Colonic mucosa (tissue), 4 donors: ENCODE results near the gene ARFGAP1. TPM values are rescaled to one million over a fixed set of nuclear protein-coding genes. Genes with fewer than 3 reads are reported as not detected.

Experiments
- DNase-seq: peaks from one replicate; pipeline ENCODE4 v3.0.0-alpha.2; 2020
- H3K27ac ChIP-seq: fragments of 200-600 bp; one replicate; pipeline ENCODE4 v1.8.0; 2021
- H3K27me3 ChIP-seq: fragments of 200-600 bp; one replicate; pipeline ENCODE4 v1.8.0; 2021
- H3K36me3 ChIP-seq: fragments of 200-600 bp; one replicate; pipeline ENCODE4 v1.8.0; 2021
- H3K4me1 ChIP-seq: fragments of 200-600 bp; one replicate; pipeline ENCODE4 v1.8.0; 2021; ENCODE audit warnings: mild to moderate bottlenecking
- H3K4me3 ChIP-seq: fragments of 200-600 bp; one replicate; pipeline ENCODE4 v1.8.0; 2021
- H3K9ac ChIP-seq, 2 donors: one replicate each; pipeline ENCODE4 v1.7.0; 2013; ENCODE audit warnings: control low read depth in 2 of 2, low read depth in 2 of 2, low read length in 2 of 2
- H3K9me3 ChIP-seq: fragments of 200-600 bp; one replicate; pipeline ENCODE4 v1.8.0; 2021
- CTCF ChIP-seq: fragments of 200-600 bp; IDR thresholded peaks from one replicate; pipeline ENCODE4 v1.8.0; 2022; ENCODE audit warnings: antibody characterized with exemption, mild to moderate bottlenecking
- intact Hi-C: fragments of 100-400 bp; cut with DNase I; formaldehyde crosslinking; loops from one replicate; pipeline ENCODE4 v1.14.1; 2022
- total RNA-seq, 2 donors: library from RNA; stranded (reverse); fragmentation: NEBNext Ultra II Directional in 1 of 2; extraction: Animal tissue kit (Norgen Biotek cat#: 25700) in 1 of 2; gene quantifications; one replicate each; pipeline ENCODE4 v1.2.1, GENCODE V29; 2021
- donor health status: healthy.
- donor health status: DM: no; HTN: no; CAD: no.
- donor health status: DM: no; HTN: no; CAD: no.

ARFGAP1 gene
- total RNA-seq, 2 donors from 2014 or later: 66.9 to 109 TPM

GRCh38 chr20:63238031-63238430 lies 34.6 kb upstream of the ARFGAP1 start:
- Histone ChIP-seq H3K27ac (no peak overlapping the region), H3K4me3 (no peak overlapping the region), H3K9ac (no peak overlapping the region), H3K27me3 (no peaks in the 10 kb centered on the region), H3K4me1 (no peaks in the 10 kb centered on the region), H3K9me3 (no peaks in the 10 kb centered on the region), H3K36me3 (no peaks in the 10 kb centered on the region)
- no peak for DNase-seq
- no peak for TF ChIP-seq CTCF
- intact Hi-C loops: no loop called here

DNA sequence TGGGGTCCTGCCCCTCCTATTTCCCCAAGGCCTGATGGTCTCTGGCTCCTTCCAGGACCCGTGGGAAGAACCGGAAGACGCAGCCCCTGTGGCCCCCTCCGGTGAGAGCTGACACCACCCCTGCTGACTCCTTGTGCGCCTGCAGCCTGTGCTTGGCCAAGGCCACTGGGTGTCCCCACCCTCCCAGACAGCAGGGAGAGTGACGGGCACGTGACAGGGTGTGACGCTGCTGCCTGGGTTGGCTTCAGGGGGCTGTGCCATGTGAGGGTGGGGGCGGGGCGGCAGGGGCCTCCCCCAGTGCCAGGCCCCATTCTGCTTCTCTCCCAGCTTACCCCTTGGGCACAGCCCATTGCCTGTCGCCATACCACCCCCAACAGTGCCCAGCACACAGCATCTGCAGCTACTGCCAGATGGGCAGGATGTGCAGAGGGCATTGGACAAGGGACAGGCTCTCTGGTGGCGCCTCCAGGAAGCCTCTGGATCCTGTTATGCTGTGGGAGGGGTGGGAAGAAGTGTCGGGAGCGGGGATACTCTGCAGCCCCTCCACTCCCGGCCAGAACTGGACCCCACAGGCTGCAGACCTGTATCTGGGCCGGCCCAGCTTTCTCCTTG lies 34.0 kb upstream of the ARFGAP1 start:
- no peak for DNase-seq

DNA sequence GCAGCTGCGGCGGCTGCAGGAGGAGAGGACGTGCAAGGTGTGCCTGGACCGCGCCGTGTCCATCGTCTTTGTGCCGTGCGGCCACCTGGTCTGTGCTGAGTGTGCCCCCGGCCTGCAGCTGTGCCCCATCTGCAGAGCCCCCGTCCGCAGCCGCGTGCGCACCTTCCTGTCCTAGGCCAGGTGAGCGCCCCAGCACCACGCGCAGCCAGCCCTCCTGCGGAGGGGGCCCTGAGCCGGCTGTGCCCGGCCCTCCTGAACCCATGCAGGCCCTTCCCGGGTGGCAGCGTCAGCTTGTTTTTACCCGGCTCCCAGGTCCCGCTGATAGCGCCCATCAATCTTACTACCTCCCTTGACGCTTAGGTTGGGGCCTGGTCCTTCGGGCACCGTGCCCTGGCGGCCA lies 33.2 kb upstream of the ARFGAP1 start:
- no peak overlapping the region for H3K9ac ChIP-seq
- TF ChIP-seq CTCF: no peak
- H3K27me3 ChIP-seq: no peaks in the 10 kb centered on the region
- no peaks in the 10 kb centered on the region for H3K9me3 ChIP-seq
- no peaks in the 10 kb centered on the region for H3K36me3 ChIP-seq
- intact Hi-C loops: no loop called here
- no peaks in the 10 kb centered on the region for H3K4me1 ChIP-seq
- no peak overlapping the region for H3K4me3 ChIP-seq
- no peak overlapping the region for H3K27ac ChIP-seq
- DNase-seq: no peak

More for the DNA sequence above, 34.0 kb upstream of the ARFGAP1 start:
- Histone ChIP-seq H3K4me1 (no peaks in the 10 kb centered on the region), H3K27ac (no peak overlapping the region), H3K27me3 (no peaks in the 10 kb centered on the region), H3K4me3 (no peak overlapping the region), H3K9ac (no peak overlapping the region), H3K9me3 (no peaks in the 10 kb centered on the region), H3K36me3 (no peaks in the 10 kb centered on the region)
- TF ChIP-seq CTCF: no peak
- intact Hi-C loops: no loop called here

DNA sequence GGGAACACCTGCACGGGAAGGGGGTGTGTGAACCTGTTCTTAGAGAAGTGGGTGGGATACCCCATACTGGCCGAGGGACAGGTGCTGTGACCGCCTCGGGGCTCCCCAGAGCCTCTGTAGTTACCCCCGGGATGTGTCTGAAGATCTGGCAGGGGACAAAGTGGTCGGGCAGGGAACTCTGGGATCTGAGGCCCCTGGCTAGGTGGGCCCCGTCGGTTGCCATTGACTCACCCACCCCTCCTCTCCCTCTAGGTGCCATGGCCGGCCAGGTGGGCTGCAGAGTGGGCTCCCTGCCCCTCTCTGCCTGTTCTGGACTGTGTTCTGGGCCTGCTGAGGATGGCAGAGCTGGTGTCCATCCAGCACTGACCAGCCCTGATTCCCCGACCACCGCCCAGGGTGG lies 32.6 kb upstream of the ARFGAP1 start:
- H3K36me3 ChIP-seq: no peaks in the 10 kb centered on the region
- TF ChIP-seq CTCF: no peak
- H3K27me3 ChIP-seq: no peaks in the 10 kb centered on the region
- intact Hi-C loops: no loop called here
- no peak for DNase-seq
- H3K4me3 ChIP-seq: no peak overlapping the region
- H3K9me3 ChIP-seq: no peaks in the 10 kb centered on the region
- no peak overlapping the region for H3K27ac ChIP-seq
- no peak overlapping the region for H3K9ac ChIP-seq
- no peaks in the 10 kb centered on the region for H3K4me1 ChIP-seq

DNA sequence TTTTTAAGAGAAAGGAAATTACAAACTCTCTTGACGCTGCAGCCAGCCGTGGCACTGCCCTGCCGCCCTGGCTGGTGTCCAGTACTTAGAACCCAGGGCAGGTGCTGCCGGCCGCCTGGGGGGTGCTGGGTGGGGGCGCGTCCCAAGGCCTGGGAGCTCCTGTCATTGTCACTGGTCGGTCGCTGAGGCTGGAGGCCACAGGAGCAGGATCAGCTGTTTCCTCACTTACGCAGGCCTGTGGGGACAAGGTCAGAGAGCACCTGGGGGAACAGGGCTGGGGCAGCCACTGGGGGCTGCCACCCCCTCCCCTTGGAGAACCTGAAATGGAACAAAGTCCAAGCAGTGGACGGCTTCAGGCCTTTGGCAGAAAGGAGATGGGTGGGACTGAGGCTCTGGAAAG lies 31.3 kb upstream of the ARFGAP1 start:
- Histone ChIP-seq H3K9me3 (no peaks in the 10 kb centered on the region), H3K36me3 (no peaks in the 10 kb centered on the region), H3K27me3 (peaks cover under 1% of the 10 kb centered on the region), H3K4me3 (no peak overlapping the region), H3K27ac (no peak overlapping the region), H3K9ac (no peak overlapping the region), H3K4me1 (no peaks in the 10 kb centered on the region)
- TF ChIP-seq CTCF: no peak
- no peak for DNase-seq
- intact Hi-C loops: no loop called here
